Endothelial cell of umbilical vein (primary cell): ENCODE measurements around the gene STK32C. TPM values are rescaled to one million over a fixed set of nuclear protein-coding genes. Genes with fewer than 3 reads are reported as not detected.

ENCODE experiments used
- BruUV-seq: library from RNA; stranded (reverse); fragments of 400-500 nt; replicated peaks from 2 replicates; lab custom pipeline; 2021; lab: Mats Ljungman, UMichigan
- CTCF ChIA-PET: fragments of 300-600, 350-600 bp; sonication (Branson Sonifier 250); formaldehyde crosslinking; loops from one replicate; lab custom pipeline; 2021; ENCODE audit warnings: antibody characterized with exemption, inconsistent platforms; lab: Charles Lee
- POLR2A ChIA-PET: fragments of 300-600, 350-600 bp; sonication (Branson Sonifier 250); formaldehyde crosslinking; loops from one replicate; lab custom pipeline; 2021; ENCODE audit warnings: antibody characterized with exemption, inconsistent platforms; lab: Charles Lee
- DNase-seq: peaks from one replicate; pipeline ENCODE4 v3.0.0-alpha.2; 2011; ENCODE audit warnings: low read depth, low spot score
- FAIRE-seq: peaks from 2 replicates; lab custom pipeline; 2011; peaks lifted over from hg19 to GRCh38; lab: Jason Lieb, UNC
- H2AFZ ChIP-seq: 2 replicates; pipeline ENCODE4 v1.6.0; 2012; ENCODE audit warnings: low read depth, low read length, control low read depth, inconsistent platforms
- H3K27ac ChIP-seq: 2 replicates; pipeline ENCODE4 v1.5.1; 2011; ENCODE audit warnings: low read depth, mild to moderate bottlenecking, control low read depth, low read length, moderate library complexity; ENCODE audit not compliant: insufficient read depth
- H3K27me3 ChIP-seq, 2 experiments: 2 replicates each; pipeline versions ENCODE4 v1.6.0 to v1.6.1; 2011; ENCODE audit warnings: low read length in 2 of 2, mixed read lengths in 1 of 2; ENCODE audit not compliant: control insufficient read depth in 2 of 2, insufficient read depth in 2 of 2
- H3K36me3 ChIP-seq, 2 experiments: 2 replicates in 1 of 2; 3 replicates in 1 of 2; pipeline ENCODE4 v1.5.1; 2011; ENCODE audit warnings: low read length in 2 of 2, mild to moderate bottlenecking in 1 of 2, moderate library complexity in 1 of 2; ENCODE audit not compliant: control insufficient read depth in 2 of 2, insufficient read depth in 2 of 2; ENCODE audit errors: extremely low read depth in 1 of 2
- H3K4me1 ChIP-seq: 3 replicates; pipeline ENCODE4 v1.5.1; 2011; ENCODE audit warnings: mild to moderate bottlenecking, low read length; ENCODE audit not compliant: control insufficient read depth, insufficient read depth; ENCODE audit errors: extremely low read depth
- H3K4me2 ChIP-seq: 2 replicates; pipeline ENCODE4 v1.6.1; 2011; ENCODE audit warnings: low read length, control low read depth, mixed read lengths; ENCODE audit not compliant: insufficient read depth
- H3K4me3 ChIP-seq, 3 experiments: fragments of 200-600 bp in 1 of 3; sonication (generic), shearing (Covaris generic) in 1 of 3; replicated peaks in 1 of 3; 2 replicates each; pipeline ENCODE4 v1.5.1; 2011 to 2016; ENCODE audit warnings: control low read depth in 3 of 3, low read length in 3 of 3, mild to moderate bottlenecking in 2 of 3, inconsistent platforms in 1 of 3, low read depth in 1 of 3, moderate library complexity in 1 of 3; ENCODE audit not compliant: insufficient read depth in 1 of 3
- H3K79me2 ChIP-seq: 2 replicates; pipeline ENCODE4 v1.6.0; 2012; ENCODE audit warnings: low read length, inconsistent platforms; ENCODE audit not compliant: control insufficient read depth, insufficient read depth
- H3K9ac ChIP-seq: replicated peaks from 2 replicates; pipeline ENCODE3; 2011; ENCODE audit warnings: low read length, control low read depth; ENCODE audit not compliant: insufficient read depth; ENCODE audit errors: extremely low read depth
- H3K9me1 ChIP-seq: replicated peaks from 3 replicates; pipeline ENCODE4 v1.6.0; 2011; ENCODE audit warnings: mild to moderate bottlenecking, low read length; ENCODE audit not compliant: control insufficient read depth, insufficient read depth; ENCODE audit errors: extremely low read depth
- H3K9me3 ChIP-seq: replicated peaks from 2 replicates; pipeline ENCODE4 v1.5.1; 2012; ENCODE audit warnings: low read length, inconsistent platforms; ENCODE audit not compliant: control insufficient read depth, insufficient read depth
- H4K20me1 ChIP-seq: replicated peaks from 2 replicates; pipeline ENCODE3; 2011; ENCODE audit warnings: mild to moderate bottlenecking, low read length; ENCODE audit not compliant: control insufficient read depth, insufficient read depth; ENCODE audit errors: extremely low read depth
- CTCF ChIP-seq, 2 donors: IDR thresholded peaks; 1 replicate in 1 of 2; 2 replicates in 1 of 2; pipeline ENCODE4 v1.5.1; 2011; ENCODE audit warnings: low read length in 2 of 2, mild to moderate bottlenecking in 2 of 2, moderate library complexity in 2 of 2, control low read depth in 1 of 2, inconsistent platforms in 1 of 2, low read depth in 1 of 2; ENCODE audit not compliant: insufficient read depth in 1 of 2; ENCODE audit errors: extremely low read depth in 1 of 2
- EZH2 ChIP-seq: IDR thresholded peaks from 2 replicates; pipeline ENCODE4 v1.6.1; 2012; ENCODE audit warnings: borderline replicate concordance, low read depth, mild to moderate bottlenecking, moderate library complexity, low read length, inconsistent platforms; ENCODE audit not compliant: severe bottlenecking
- FOS ChIP-seq: IDR thresholded peaks from 2 replicates; pipeline ENCODE4 v1.6.1; 2011; ENCODE audit warnings: mild to moderate bottlenecking, low read length, moderate library complexity, borderline replicate concordance; ENCODE audit not compliant: insufficient read depth
- GATA2 ChIP-seq: IDR thresholded peaks from 2 replicates; pipeline ENCODE4 v1.7.0; 2011; ENCODE audit warnings: low read depth, mild to moderate bottlenecking, moderate library complexity, mixed read lengths, low read length; ENCODE audit not compliant: insufficient read length, insufficient read depth
- JUN ChIP-seq: IDR thresholded peaks from 2 replicates; pipeline ENCODE4 v1.6.1; 2011; ENCODE audit warnings: borderline replicate concordance, low read depth; ENCODE audit not compliant: insufficient read length, insufficient read depth
- MYC ChIP-seq: IDR thresholded peaks from one replicate; pipeline ENCODE4 v1.6.1; 2011; ENCODE audit warnings: mild to moderate bottlenecking, low read depth, low read length
- POLR2A ChIP-seq: IDR thresholded peaks from 2 replicates; pipeline ENCODE4 v1.6.1; 2012; ENCODE audit warnings: low read depth, mild to moderate bottlenecking, control low read depth, low read length
- POLR2AphosphoS5 ChIP-seq: IDR thresholded peaks from 2 replicates; pipeline ENCODE4 v1.6.1; 2012; ENCODE audit warnings: low read depth, mild to moderate bottlenecking, control low read depth, low read length, moderate library complexity; ENCODE audit not compliant: insufficient read depth
- dilution Hi-C: fragments of 300-500 bp; cut with MboI; formaldehyde crosslinking; loops from one replicate; pipeline ENCODE4 v1.15.0; 2019; ENCODE audit warnings: low sequenced_read_pairs; ENCODE audit not compliant: extremely low pct_ligation_motif_present
- intact Hi-C: fragments of 100-400 bp; cut with micrococcal nuclease; formaldehyde crosslinking; loops from one replicate; pipeline ENCODE4 v1.10.0; 2022
- polyA plus RNA-seq, 4 experiments: library from polyadenylated mRNA; depleted of rRNA in 3 of 4; stranded (reverse) in 3 of 4; unstranded in 1 of 4; fragments of >200 nt; gene quantifications; 2 replicates each; pipeline versions ENCODE4 v1.2.1 to v1.2.3, GENCODE V29; 2011 to 2012; ENCODE audit warnings: missing spikeins in 1 of 4
- total RNA-seq: library from RNA; stranded (reverse); gene quantifications from 2 replicates; pipeline ENCODE4 v1.2.3, GENCODE V29; 2021
- TF ChIP-seq, protein P1 (sequence below): IDR thresholded peaks from 2 replicates; pipeline ENCODE4 v1.6.1; 2011; ENCODE audit not compliant: insufficient read depth, insufficient read length

The STK32C gene
- total and polyA plus RNA-seq, 2 donors (not counting 3 experiments of a cell fraction or from before 2014, with no cell fraction given): 5.4 to 14.1 TPM

GRCh38 chr10:132168571-132169030, 139.1 kb downstream of the STK32C start:
- H4K20me1 ChIP-seq: no peaks in the 10 kb centered on the region
- H2AFZ ChIP-seq: no peak overlapping the region
- no peaks in the 10 kb centered on the region for H3K79me2 ChIP-seq
- POLR2A ChIA-PET: no interaction called here
- H3K9me3 ChIP-seq: no peaks in the 10 kb centered on the region
- no peak for TF ChIP-seq EZH2
- no peak for TF ChIP-seq GATA2
- no peak for TF ChIP-seq CTCF (IDR thresholded peaks at IDR 0.05; ENCODE audit: extremely low read depth in 1 of 2, insufficient read depth in 1 of 2, low read depth in 1 of 2, low read length in 2 of 2)
- TF ChIP-seq, protein P1, sequence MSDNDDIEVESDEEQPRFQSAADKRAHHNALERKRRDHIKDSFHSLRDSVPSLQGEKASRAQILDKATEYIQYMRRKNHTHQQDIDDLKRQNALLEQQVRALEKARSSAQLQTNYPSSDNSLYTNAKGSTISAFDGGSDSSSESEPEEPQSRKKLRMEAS: no peak
- TF ChIP-seq POLR2A: no peak
- TF ChIP-seq POLR2AphosphoS5: no peak
- TF ChIP-seq JUN: no peak
- TF ChIP-seq MYC: no peak
- no peak for TF ChIP-seq FOS
- dilution Hi-C loops (no loop called here), intact Hi-C loops (no loop called here)
- no peaks in the 10 kb centered on the region for H3K36me3 ChIP-seq
- CTCF ChIA-PET: no interaction called here
- H3K4me3 ChIP-seq: no peak overlapping the region
- no peak overlapping the region for H3K27ac ChIP-seq
- H3K4me1 ChIP-seq: no peaks in the 10 kb centered on the region
- H3K9me1 ChIP-seq: no peaks in the 10 kb centered on the region
- H3K9ac ChIP-seq: no peak overlapping the region
- DNase-seq (no peak), FAIRE-seq (no peak)
- no TSS peak for BruUV-seq
- H3K27me3 ChIP-seq: no peaks in the 10 kb centered on the region
- H3K4me2 ChIP-seq: no peak overlapping the region
